Activated CD4-positive, alpha-beta T cell treated with anti-CD3 and anti-CD28 coated beads for 36 hours (primary cell): ENCODE data around the gene OBP2A. TPM values are rescaled to one million over a fixed set of nuclear protein-coding genes. Genes with fewer than 3 reads are reported as not detected.

Experiments used
- ATAC-seq: fragments of 200-7000 bp; cut with Tn5 transposase; one replicate; pipeline ENCODE4 v1.10.0; 2021; ENCODE audit warnings: mild to moderate bottlenecking, moderate library complexity
- CTCF ChIA-PET: fragments of 350-600 bp; sonication (Branson Sonifier 250); formaldehyde crosslinking; loops from one replicate; lab custom pipeline; 2021; ENCODE audit warnings: antibody characterized with exemption; lab: Charles Lee
- POLR2A ChIA-PET: fragments of 350-600 bp; sonication (Branson Sonifier 250); formaldehyde crosslinking; loops from one replicate; lab custom pipeline; 2021; ENCODE audit warnings: antibody characterized with exemption, inconsistent platforms; lab: Charles Lee
- DNase-seq: peaks from one replicate; pipeline ENCODE4 v3.0.0-alpha.2; 2020
- H3K27ac Mint-ChIP-seq: one replicate; pipeline ENCODE4 v1.8.0; 2021; ENCODE audit warnings: mixed read lengths
- H3K27me3 Mint-ChIP-seq: one replicate; pipeline ENCODE4 v1.8.0; 2021; ENCODE audit warnings: mixed read lengths
- H3K36me3 Mint-ChIP-seq: one replicate; pipeline ENCODE4 v1.8.0; 2021; ENCODE audit warnings: low read depth, mixed read lengths
- H3K4me1 Mint-ChIP-seq: one replicate; pipeline ENCODE4 v1.8.0; 2021; ENCODE audit warnings: mixed read lengths
- H3K4me3 Mint-ChIP-seq: one replicate; pipeline ENCODE4 v1.8.0; 2021; ENCODE audit warnings: mild to moderate bottlenecking, moderate library complexity, mixed read lengths
- H3K9me3 Mint-ChIP-seq: one replicate; pipeline ENCODE4 v1.8.0; 2021; ENCODE audit warnings: low read depth, mixed read lengths
- intact Hi-C, 2 experiments: fragments of 100-400 bp; cut with DNase I in 1 of 2; cut with micrococcal nuclease in 1 of 2; formaldehyde crosslinking; loops; one replicate each; pipeline versions ENCODE4 v1.14.2 to v1.15.1; 2022 to 2024; cut with DNase I, micrococcal nuclease
- total RNA-seq, 2 experiments: library from RNA; stranded (reverse); gene quantifications; one replicate each; pipeline ENCODE4 v1.2.3, GENCODE V29; 2021

The OBP2A gene
- total RNA-seq, 2 experiments from 2014 or later: not detected

DNA sequence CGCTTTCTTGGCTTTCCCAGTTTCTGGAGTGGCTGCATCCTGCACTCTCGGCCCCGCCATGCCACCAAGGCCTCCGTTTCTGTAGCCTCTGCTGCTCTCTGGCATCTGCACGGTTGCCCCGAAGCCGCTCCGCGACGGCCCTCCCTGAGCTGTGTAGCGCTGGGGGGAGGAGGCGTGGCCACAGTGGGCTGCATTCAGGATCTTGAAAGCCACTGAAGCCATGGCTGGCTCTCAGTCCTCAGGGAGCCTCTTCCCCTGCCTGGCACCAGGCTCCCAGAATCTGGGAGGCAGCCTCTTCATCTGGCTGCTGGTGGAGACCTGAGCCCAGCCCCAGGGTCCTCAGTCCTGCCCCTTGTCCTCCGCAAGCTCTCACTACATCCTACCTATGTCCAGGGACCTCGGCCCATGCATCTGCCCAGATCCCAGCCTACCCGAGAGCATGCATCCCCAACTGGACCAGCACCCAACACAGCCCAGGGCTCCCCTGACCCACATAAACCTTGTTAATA is 40.7 kb downstream of the OBP2A start:
- ChIA-PET CTCF (no interaction called here), POLR2A (no interaction called here)
- no peaks in the 10 kb centered on the region for H3K4me1 Mint-ChIP-seq
- intact Hi-C loops: no loop called here
- DNase-seq (no peak), ATAC-seq (no peak)
- no peak overlapping the region for H3K27ac Mint-ChIP-seq
- no peaks in the 10 kb centered on the region for H3K9me3 Mint-ChIP-seq
- peaks cover 3% of the 10 kb centered on the region for H3K27me3 Mint-ChIP-seq
- H3K36me3 Mint-ChIP-seq: no peaks in the 10 kb centered on the region
- no peak overlapping the region for H3K4me3 Mint-ChIP-seq

DNA sequence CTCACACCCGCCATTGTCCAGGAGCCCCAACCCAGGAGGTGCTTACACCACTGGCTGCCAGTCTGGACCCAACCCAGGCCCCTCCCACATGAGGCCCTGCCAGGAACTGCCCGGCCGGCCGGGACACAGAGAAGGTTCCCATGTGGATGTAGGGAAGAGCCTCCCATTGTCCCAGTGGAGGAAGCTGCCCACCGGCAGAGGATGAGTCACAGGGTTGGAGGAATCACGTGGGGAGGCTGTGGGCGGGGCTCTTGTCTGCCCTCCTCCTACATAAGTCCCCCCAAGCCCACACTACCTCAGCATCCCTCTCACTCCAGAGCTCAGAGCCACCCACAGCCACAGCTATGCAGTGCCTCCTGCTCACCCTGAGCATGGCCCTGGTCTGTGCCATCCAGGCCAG is 41.7 kb downstream of the OBP2A start:
- Mint-ChIP-seq H3K4me3 (no peak overlapping the region), H3K9me3 (no peaks in the 10 kb centered on the region)

DNA sequence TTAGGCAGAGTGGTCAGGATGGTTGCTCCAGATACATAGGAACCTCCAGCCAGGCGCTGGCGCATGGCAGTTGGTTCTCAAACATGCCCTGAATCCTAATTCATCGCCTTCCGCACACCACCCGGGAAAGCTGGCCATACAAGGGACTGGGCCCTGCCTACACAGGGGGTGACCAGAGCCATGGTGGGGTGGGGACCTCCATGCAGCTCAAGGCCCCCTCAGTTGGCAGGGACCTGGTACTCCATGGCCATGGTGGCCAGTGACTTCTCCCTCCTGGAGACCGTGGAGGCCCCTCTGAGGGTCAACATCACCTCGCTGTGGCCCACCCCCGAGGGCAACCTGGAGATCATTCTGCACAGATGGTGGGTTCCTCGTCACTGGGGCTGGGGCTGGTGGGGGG is 42.4 kb downstream of the OBP2A start:
- no peak for DNase-seq
- CTCF ChIA-PET: interaction anchor here (1.2 kb wide), 1 partner anchor 535 kb away, joined by 5 read pairs; no protein-coding TSS in a partner anchor
- intact Hi-C loops: no loop called here
- ATAC-seq: no peak
- H3K27me3 Mint-ChIP-seq: peaks cover 3% of the 10 kb centered on the region
- H3K9me3 Mint-ChIP-seq: no peaks in the 10 kb centered on the region
- H3K36me3 Mint-ChIP-seq: no peaks in the 10 kb centered on the region
- no peak overlapping the region for H3K27ac Mint-ChIP-seq
- H3K4me3 Mint-ChIP-seq: no peak overlapping the region
- H3K4me1 Mint-ChIP-seq: no peaks in the 10 kb centered on the region
- POLR2A ChIA-PET: no interaction called here

More for the DNA sequence above, 41.7 kb downstream of the OBP2A start:
- no peak for ATAC-seq
- no peak overlapping the region for H3K27ac Mint-ChIP-seq
- no peaks in the 10 kb centered on the region for H3K36me3 Mint-ChIP-seq
- peaks cover 3% of the 10 kb centered on the region for H3K27me3 Mint-ChIP-seq
- DNase-seq: no peak
- POLR2A ChIA-PET: no interaction called here
- CTCF ChIA-PET: no interaction called here
- intact Hi-C loops: no loop called here
- no peaks in the 10 kb centered on the region for H3K4me1 Mint-ChIP-seq

DNA sequence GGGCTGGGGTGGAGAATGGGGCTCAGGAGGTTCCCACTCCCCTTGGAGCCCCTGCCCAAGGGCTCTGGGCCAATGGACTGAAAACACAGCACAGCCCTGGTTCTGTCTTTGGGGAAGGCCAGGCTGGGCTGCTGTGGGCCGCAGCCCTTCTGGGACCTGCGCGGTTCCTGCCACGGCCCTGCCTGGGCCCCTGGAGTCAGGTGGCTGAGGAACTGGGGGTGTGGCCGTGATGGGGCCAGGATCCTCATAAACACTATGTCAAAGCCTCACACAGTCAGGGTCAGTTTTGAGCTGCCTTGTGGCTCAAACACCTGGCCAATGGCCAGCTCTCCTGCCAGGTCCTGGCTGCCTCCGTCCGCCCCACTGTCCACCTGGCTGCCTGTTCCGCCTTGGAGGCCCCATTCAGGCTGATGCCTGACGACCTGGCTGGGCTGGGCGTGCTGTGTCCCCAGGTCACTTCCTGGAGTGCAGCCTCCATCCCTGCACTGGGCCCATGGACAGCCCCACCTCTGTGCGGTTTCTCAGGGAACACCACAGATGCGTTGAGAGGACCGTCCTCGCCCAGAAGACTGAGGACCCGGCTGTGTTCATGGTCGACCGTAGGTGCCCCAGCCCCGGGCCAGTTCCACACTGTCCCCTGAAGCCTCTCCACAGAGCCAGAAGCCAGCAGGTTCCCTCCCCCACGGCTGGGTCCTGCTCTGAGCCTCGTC is 43.1 kb downstream of the OBP2A start:
- no peak overlapping the region for H3K27ac Mint-ChIP-seq
- no peaks in the 10 kb centered on the region for H3K9me3 Mint-ChIP-seq
- H3K4me3 Mint-ChIP-seq: no peak overlapping the region
- H3K27me3 Mint-ChIP-seq: peaks cover 3% of the 10 kb centered on the region
- intact Hi-C loops: no loop called here
- H3K4me1 Mint-ChIP-seq: no peaks in the 10 kb centered on the region
- POLR2A ChIA-PET: no interaction called here
- no peaks in the 10 kb centered on the region for H3K36me3 Mint-ChIP-seq
- no peak for DNase-seq
- CTCF ChIA-PET: interaction anchor here (0.8 to 1.2 kb wide), 2 partner anchors 49 to 534 kb away, joined by 3 to 5 read pairs; no protein-coding TSS in a partner anchor
- no peak for ATAC-seq

GRCh38 chr9:135589596-135590485 is 43.9 kb downstream of the OBP2A start:
- POLR2A ChIA-PET: no interaction called here
- Mint-ChIP-seq H3K9me3 (no peaks in the 10 kb centered on the region), H3K27me3 (peaks cover 3% of the 10 kb centered on the region), H3K27ac (no peak overlapping the region), H3K4me3 (no peak overlapping the region), H3K36me3 (no peaks in the 10 kb centered on the region), H3K4me1 (no peaks in the 10 kb centered on the region)
- no peak for ATAC-seq
- DNase-seq: no peak
- CTCF ChIA-PET: interaction anchor here (0.8 to 1.2 kb wide), 3 partner anchors 14 to 533 kb away, joined by 3 to 5 read pairs (median 3); no protein-coding TSS in a partner anchor
- intact Hi-C loops: no loop called here

DNA sequence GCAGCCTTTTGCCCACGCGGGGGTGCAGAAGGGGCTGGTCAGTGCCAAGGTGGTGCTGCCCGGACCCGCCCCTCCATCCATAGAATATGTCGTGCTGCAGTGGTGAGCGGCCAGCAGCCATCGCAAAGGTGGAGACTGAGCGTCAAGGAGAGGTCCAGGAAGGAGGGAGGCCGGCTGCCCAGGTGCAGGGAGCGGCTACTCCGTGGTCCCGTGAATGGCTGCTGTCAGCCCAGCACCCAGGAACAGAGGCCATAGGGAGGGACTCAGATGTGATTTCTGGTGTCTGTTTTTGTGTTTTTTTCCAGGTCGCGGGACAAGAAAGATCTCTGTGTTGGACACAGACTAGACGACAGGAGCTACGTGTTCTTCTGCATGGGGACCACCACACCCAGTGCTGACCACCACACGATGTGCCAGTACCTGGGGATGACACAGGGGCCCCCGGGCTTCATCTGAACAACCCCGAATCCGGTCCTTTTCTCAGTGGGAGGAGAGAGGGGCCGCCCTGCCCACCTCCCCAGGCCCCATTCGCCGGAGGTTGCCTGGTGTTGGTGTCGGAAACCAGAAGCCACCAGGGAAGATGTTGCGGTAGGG is 44.7 kb downstream of the OBP2A start:
- DNase-seq (no peak), ATAC-seq (no peak)
- Mint-ChIP-seq H3K27ac (no peak overlapping the region), H3K36me3 (no peaks in the 10 kb centered on the region), H3K9me3 (no peaks in the 10 kb centered on the region), H3K4me3 (no peak overlapping the region), H3K27me3 (peaks cover 3% of the 10 kb centered on the region), H3K4me1 (no peaks in the 10 kb centered on the region)
- CTCF ChIA-PET: interaction anchor here (1.0 kb wide), 1 partner anchor 13 kb away, joined by 3 read pairs; no protein-coding TSS in a partner anchor
- intact Hi-C loops: no loop called here
- POLR2A ChIA-PET: no interaction called here

- CTCF ChIA-PET: no interaction called here
- H3K4me1 Mint-ChIP-seq: no peaks in the 10 kb centered on the region
- POLR2A ChIA-PET: no interaction called here
- no peaks in the 10 kb centered on the region for H3K9me3 Mint-ChIP-seq
- DNase-seq (no peak), ATAC-seq (no peak)
- no peaks in the 10 kb centered on the region for H3K36me3 Mint-ChIP-seq
- H3K27me3 Mint-ChIP-seq: peaks cover 5% of the 10 kb centered on the region
- H3K27ac Mint-ChIP-seq: no peak overlapping the region
- H3K4me3 Mint-ChIP-seq: no peak overlapping the region
- intact Hi-C loops: no loop called here
Observed at GRCh38 chr9:135591506-135592330, 45.8 kb downstream of the OBP2A start.

GRCh38 chr9:135592331-135592590 is 46.3 kb downstream of the OBP2A start:
- Mint-ChIP-seq H3K27ac (no peak overlapping the region), H3K36me3 (no peaks in the 10 kb centered on the region), H3K4me3 (no peak overlapping the region), H3K4me1 (no peaks in the 10 kb centered on the region), H3K9me3 (no peaks in the 10 kb centered on the region), H3K27me3 (peaks cover 6% of the 10 kb centered on the region)
- intact Hi-C loops: no loop called here
- DNase-seq (no peak), ATAC-seq (no peak)
- CTCF ChIA-PET: no interaction called here
- POLR2A ChIA-PET: no interaction called here

- Mint-ChIP-seq H3K4me3 (no peak overlapping the region), H3K9me3 (no peaks in the 10 kb centered on the region), H3K27me3 (peaks cover 6% of the 10 kb centered on the region), H3K27ac (no peak overlapping the region), H3K36me3 (no peaks in the 10 kb centered on the region), H3K4me1 (no peaks in the 10 kb centered on the region)
- ATAC-seq (no peak), DNase-seq (no peak)
- ChIA-PET POLR2A (no interaction called here), CTCF (no interaction called here)
- intact Hi-C loops: no loop called here
Observed at GRCh38 chr9:135592625-135593024, 46.7 kb downstream of the OBP2A start.

- H3K27ac Mint-ChIP-seq: no peak overlapping the region
- peaks cover 16% of the 10 kb centered on the region for H3K27me3 Mint-ChIP-seq
- no peaks in the 10 kb centered on the region for H3K9me3 Mint-ChIP-seq
- H3K4me3 Mint-ChIP-seq: no peak overlapping the region
- intact Hi-C loops: no loop called here
- ATAC-seq (no peak), DNase-seq (no peak)
- CTCF ChIA-PET: no interaction called here
- no peaks in the 10 kb centered on the region for H3K36me3 Mint-ChIP-seq
- no peaks in the 10 kb centered on the region for H3K4me1 Mint-ChIP-seq
- POLR2A ChIA-PET: no interaction called here
Observed at GRCh38 chr9:135596211-135596610, 50.3 kb downstream of the OBP2A start.
